ES-I3 (cell line): ENCODE measurements around the gene CAPN7.

Source experiments
- H3K36me3 ChIP-seq: 2 replicates; pipeline ENCODE4 v1.6.1; 2013; ENCODE audit warnings: mild to moderate bottlenecking, low read length, control low read depth, moderate library complexity; ENCODE audit not compliant: insufficient read depth
- H3K4me1 ChIP-seq: 2 replicates; pipeline ENCODE4 v1.6.1; 2013; ENCODE audit warnings: mild to moderate bottlenecking, control low read depth, low read length; ENCODE audit not compliant: insufficient read depth
- H3K9ac ChIP-seq: 2 replicates; pipeline ENCODE4 v1.6.1; 2013; ENCODE audit warnings: low read depth, mild to moderate bottlenecking, low read length, moderate library complexity
- H3K9me3 ChIP-seq: 2 replicates; pipeline ENCODE4 v1.6.1; 2013; ENCODE audit warnings: mild to moderate bottlenecking, low read length, moderate library complexity; ENCODE audit not compliant: control insufficient read depth, insufficient read depth

Gene CAPN7

GRCh38 chr3:15246186-15246585 is 40.1 kb downstream of the CAPN7 start:
- H3K9ac ChIP-seq, result no peak overlapping the region
- H3K36me3 ChIP-seq, result peaks cover 9% of the 10 kb centered on the region
- H3K4me1 ChIP-seq, result no peaks in the 10 kb centered on the region
- H3K9me3 ChIP-seq, result no peaks in the 10 kb centered on the region

- H3K36me3 ChIP-seq, result peaks cover 4% of the 10 kb centered on the region; the same call in 1 of the 2 replicates
- no peak overlapping the region for H3K9ac ChIP-seq
- H3K9me3 ChIP-seq, result no peaks in the 10 kb centered on the region
- H3K4me1 ChIP-seq, result no peaks in the 10 kb centered on the region
Measured at GRCh38 chr3:15253023-15253697, 47.1 kb downstream of the CAPN7 start.

DNA sequence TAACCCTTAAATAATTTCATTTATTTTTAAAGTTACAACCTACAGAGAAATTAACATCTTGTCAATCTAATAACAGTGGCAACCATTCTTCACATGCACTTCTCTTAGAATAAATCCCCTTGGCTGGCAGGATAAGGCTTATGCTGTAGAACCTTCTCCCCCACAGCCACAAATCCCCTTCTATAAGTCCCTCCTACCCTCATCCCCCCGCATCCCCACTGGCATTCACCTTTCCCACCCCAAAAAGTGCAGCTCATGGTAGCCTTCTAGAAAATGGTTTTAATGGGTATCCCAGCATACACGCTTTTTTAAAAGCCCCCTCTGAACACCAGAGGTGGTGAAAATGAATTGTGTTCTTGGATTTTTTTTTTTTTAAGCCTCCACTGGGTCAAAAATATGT is 49.2 kb downstream of the CAPN7 start:
- H3K9ac ChIP-seq, result no peak overlapping the region
- no peaks in the 10 kb centered on the region for H3K9me3 ChIP-seq
- no peaks in the 10 kb centered on the region for H3K4me1 ChIP-seq
- peaks cover 4% of the 10 kb centered on the region; the same call in 1 of the 2 replicates for H3K36me3 ChIP-seq

DNA sequence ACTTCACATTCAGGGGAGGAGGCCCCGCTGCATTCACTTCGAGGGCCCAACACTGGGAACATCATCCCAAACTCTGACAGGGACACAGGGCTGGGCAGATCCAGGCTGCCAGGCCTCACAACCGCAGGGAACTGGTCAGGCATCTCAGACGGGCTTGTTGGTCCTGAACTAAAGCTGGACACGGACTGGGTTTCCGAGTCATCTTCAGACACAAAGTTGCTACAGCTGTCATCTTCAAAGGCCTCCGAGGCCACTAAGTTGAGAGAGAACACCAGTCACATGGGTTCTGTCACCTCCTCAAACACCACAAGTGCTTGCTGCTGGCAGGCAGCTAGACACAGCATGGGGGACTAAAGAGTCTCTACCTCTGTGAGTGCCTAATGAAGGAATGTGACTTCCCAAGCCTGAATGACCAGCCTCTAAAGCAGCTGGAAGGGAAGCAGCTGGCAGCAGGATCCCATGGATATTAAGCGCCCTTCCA is 50.9 kb downstream of the CAPN7 start:
- H3K9me3 ChIP-seq, result no peaks in the 10 kb centered on the region
- H3K36me3 ChIP-seq, result peaks cover 4% of the 10 kb centered on the region; the same call in 1 of the 2 replicates
- H3K9ac ChIP-seq, result no peak overlapping the region
- H3K4me1 ChIP-seq, result no peaks in the 10 kb centered on the region

- Histone ChIP-seq H3K9me3 (no peaks in the 10 kb centered on the region), H3K4me1 (no peaks in the 10 kb centered on the region), H3K9ac (no peak overlapping the region), H3K36me3 (no peaks in the 10 kb centered on the region)
Measured at GRCh38 chr3:15258720-15259119, 52.7 kb downstream of the CAPN7 start.

- Histone ChIP-seq H3K4me1 (no peaks in the 10 kb centered on the region), H3K9ac (no peak overlapping the region), H3K36me3 (no peaks in the 10 kb centered on the region), H3K9me3 (no peaks in the 10 kb centered on the region)
Measured at GRCh38 chr3:15260531-15260930, 54.5 kb downstream of the CAPN7 start.

DNA sequence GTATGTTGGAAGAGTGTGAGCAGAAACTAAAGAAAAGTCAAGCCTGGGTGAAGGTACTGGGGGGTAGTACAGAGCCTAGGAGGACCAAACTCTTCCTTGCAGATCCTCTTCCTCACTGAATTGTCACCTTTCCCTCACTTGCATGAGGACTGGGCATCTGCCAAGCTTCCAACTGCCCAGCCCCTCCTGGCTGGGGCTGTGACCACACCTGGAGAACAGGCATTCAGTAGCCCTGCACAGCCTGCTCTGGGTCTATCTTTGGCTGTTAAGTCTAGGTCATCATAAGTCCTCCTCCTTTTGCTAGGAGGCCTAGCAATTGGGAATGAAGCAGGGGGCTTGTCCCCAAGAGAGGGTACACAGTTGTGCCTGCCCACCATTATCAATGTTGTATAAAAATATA is 55.2 kb downstream of the CAPN7 start:
- H3K9ac ChIP-seq, result no peak overlapping the region

GRCh38 chr3:15262021-15262420 is 56.0 kb downstream of the CAPN7 start:
- Histone ChIP-seq H3K9me3 (no peaks in the 10 kb centered on the region), H3K4me1 (no peaks in the 10 kb centered on the region), H3K9ac (no peak overlapping the region), H3K36me3 (no peaks in the 10 kb centered on the region)

More for the DNA sequence above, 55.2 kb downstream of the CAPN7 start:
- Histone ChIP-seq H3K4me1 (no peaks in the 10 kb centered on the region), H3K36me3 (no peaks in the 10 kb centered on the region), H3K9me3 (no peaks in the 10 kb centered on the region)

DNA sequence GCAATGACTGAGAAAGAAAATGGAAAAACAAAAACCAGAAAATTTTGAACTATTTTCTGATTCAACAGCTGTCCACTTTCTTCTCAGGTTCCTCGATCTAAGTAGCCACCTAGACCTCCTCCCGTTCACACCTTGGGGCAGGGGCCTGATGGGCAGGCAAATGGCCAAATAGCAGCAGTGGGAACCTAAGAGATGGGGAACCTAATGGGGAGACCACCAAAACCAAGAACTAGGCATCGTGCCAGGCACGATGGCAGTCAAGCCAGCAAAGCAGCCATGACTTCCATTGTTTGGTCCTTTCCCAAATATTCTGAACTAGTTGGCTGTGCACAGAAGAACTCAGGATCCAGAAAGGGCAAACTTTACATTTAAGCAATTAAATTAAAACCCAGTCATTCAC is 57.1 kb downstream of the CAPN7 start:
- H3K4me1 ChIP-seq, result peaks cover 1% of the 10 kb centered on the region; the same call in 1 of the 2 replicates
- no peaks in the 10 kb centered on the region for H3K36me3 ChIP-seq
- no peak overlapping the region for H3K9ac ChIP-seq
- no peaks in the 10 kb centered on the region for H3K9me3 ChIP-seq

- Histone ChIP-seq H3K36me3 (no peaks in the 10 kb centered on the region), H3K9ac (no peak overlapping the region), H3K9me3 (no peaks in the 10 kb centered on the region), H3K4me1 (peaks cover 6% of the 10 kb centered on the region; the same call in 1 of the 2 replicates)
Measured at GRCh38 chr3:15263926-15264325, 57.9 kb downstream of the CAPN7 start.

GRCh38 chr3:15264486-15264885 is 58.4 kb downstream of the CAPN7 start:
- no peaks in the 10 kb centered on the region for H3K9me3 ChIP-seq
- peaks cover 11% of the 10 kb centered on the region; the same call in 1 of the 2 replicates for H3K4me1 ChIP-seq
- no peak overlapping the region for H3K9ac ChIP-seq
- no peaks in the 10 kb centered on the region for H3K36me3 ChIP-seq

DNA sequence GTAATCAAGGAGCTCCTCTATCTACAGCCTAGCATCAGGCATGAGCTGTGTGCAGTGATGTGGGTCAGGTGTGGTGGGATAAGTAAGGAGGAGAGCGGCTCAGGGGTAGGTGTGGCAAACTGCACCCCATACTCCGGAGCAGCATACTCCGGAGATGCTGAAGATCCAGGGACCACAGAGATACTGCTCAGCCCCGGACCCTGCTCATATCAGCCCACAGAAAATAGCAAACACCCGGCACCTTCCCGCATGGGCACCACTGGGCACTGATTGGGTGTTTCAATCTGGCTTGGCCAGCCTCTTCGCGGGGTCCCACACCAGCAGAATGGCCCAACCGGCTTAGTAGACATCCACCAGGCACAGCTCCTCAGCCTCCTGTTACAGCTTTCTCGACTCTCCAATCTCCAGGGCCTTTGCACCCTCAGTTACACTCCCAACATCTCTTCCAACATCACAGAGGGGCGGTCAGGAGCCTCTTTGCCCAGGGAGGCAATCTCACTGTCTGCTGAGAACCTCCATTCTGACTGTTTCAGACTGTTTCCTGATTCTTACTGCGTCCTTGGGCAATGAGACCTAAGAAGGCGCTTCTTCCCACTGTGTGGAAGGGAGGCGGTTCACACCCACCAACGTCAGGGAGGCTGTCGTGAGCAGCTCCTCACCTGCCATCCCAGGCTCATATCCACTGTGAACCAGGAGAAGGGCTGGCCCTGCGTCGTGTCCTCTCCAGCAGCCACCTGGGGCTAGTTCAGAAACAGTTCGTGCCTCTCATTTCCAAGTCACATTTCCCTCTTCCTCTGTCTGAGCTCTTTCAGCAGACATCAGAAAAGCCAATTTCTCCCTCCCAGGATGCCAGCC is 59.8 kb downstream of the CAPN7 start:
- peaks cover 15% of the 10 kb centered on the region for H3K4me1 ChIP-seq
- no peak overlapping the region for H3K9ac ChIP-seq
- H3K9me3 ChIP-seq, result no peaks in the 10 kb centered on the region
- no peaks in the 10 kb centered on the region for H3K36me3 ChIP-seq

DNA sequence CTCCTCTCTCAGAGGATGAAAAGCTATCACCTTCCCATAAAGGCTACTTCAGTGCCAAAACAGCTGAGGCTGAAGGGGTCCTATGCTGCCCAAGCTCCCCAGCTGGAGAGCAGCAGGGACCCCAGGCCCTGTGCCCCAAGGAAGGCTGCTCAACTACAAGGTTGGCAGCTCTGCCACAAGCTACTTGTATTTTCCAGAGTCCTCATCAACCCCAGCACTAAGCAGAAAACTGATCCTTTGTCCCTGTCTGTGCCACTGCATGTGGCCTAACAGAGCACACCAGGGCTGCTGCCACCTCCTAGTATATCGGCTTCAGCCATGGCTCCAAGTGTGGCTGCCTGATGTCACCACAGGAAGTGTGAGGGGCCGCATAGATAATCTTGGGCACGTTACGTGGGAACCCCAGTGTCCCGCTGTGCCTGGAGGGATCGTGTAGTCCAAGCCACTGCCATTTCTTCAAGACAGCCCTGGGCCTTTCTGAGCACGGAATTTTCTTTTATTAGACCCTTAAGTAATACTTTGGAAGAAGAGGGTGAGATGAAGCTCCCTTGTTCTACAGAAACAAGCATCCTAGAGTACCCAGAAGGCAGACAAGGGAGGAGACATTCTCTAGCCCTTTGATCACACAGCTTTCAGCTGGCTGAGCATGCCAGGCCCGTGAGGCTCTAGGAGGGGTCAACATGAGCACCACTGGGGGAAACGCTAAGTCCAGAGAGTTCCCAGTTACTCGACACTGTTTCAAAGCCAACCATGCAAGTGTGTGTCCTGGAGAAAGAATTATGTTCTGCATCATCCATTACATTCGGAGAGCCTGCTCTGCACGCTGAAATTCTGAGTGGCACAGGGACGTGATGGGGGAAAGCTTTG is 60.7 kb downstream of the CAPN7 start:
- H3K9me3 ChIP-seq, result no peaks in the 10 kb centered on the region
- peaks cover 15% of the 10 kb centered on the region for H3K4me1 ChIP-seq
- no peak overlapping the region for H3K9ac ChIP-seq
- no peaks in the 10 kb centered on the region for H3K36me3 ChIP-seq

GRCh38 chr3:15267502-15267901 is 61.5 kb downstream of the CAPN7 start:
- H3K36me3 ChIP-seq, result no peaks in the 10 kb centered on the region
- H3K4me1 ChIP-seq, result peaks cover 18% of the 10 kb centered on the region
- H3K9ac ChIP-seq, result no peak overlapping the region
- H3K9me3 ChIP-seq, result no peaks in the 10 kb centered on the region
